ENCODE data around the gene UPF1.

The UPF1 gene

GRCh38 chr19:18803550-18804138, 28.1 kb upstream of the UPF1 start:
- no peak overlapping the region for H3K27ac ChIP-seq (replicated peaks)
- DNase-seq (ENCODE audit: low read depth in 1 of 2, low spot score in 1 of 2) = no peak
- H3K4me3 ChIP-seq (replicated peaks; ENCODE audit: insufficient read depth, low read length) = no peak overlapping the region
- TF ChIP-seq GABPA (IDR thresholded peaks at IDR 0.05; ENCODE audit: low read depth) (no peak), CTCF (IDR thresholded peaks at IDR 0.05; ENCODE audit: insufficient read depth, low read length) (no peak)
- H3K27me3 ChIP-seq (ENCODE audit: insufficient read depth, poor library complexity, severe bottlenecking) = peaks cover 10% of the 10 kb centered on the region

GRCh38 chr19:18804139-18804601, 27.6 kb upstream of the UPF1 start:
- Histone ChIP-seq H3K27me3 (ENCODE audit: insufficient read depth, poor library complexity, severe bottlenecking) (peaks cover 10% of the 10 kb centered on the region), H3K27ac (replicated peaks) (no peak overlapping the region), H3K4me3 (replicated peaks; ENCODE audit: insufficient read depth, low read length) (no peak overlapping the region)
- TF ChIP-seq, protein P1, sequence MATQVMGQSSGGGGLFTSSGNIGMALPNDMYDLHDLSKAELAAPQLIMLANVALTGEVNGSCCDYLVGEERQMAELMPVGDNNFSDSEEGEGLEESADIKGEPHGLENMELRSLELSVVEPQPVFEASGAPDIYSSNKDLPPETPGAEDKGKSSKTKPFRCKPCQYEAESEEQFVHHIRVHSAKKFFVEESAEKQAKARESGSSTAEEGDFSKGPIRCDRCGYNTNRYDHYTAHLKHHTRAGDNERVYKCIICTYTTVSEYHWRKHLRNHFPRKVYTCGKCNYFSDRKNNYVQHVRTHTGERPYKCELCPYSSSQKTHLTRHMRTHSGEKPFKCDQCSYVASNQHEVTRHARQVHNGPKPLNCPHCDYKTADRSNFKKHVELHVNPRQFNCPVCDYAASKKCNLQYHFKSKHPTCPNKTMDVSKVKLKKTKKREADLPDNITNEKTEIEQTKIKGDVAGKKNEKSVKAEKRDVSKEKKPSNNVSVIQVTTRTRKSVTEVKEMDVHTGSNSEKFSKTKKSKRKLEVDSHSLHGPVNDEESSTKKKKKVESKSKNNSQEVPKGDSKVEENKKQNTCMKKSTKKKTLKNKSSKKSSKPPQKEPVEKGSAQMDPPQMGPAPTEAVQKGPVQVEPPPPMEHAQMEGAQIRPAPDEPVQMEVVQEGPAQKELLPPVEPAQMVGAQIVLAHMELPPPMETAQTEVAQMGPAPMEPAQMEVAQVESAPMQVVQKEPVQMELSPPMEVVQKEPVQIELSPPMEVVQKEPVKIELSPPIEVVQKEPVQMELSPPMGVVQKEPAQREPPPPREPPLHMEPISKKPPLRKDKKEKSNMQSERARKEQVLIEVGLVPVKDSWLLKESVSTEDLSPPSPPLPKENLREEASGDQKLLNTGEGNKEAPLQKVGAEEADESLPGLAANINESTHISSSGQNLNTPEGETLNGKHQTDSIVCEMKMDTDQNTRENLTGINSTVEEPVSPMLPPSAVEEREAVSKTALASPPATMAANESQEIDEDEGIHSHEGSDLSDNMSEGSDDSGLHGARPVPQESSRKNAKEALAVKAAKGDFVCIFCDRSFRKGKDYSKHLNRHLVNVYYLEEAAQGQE (IDR thresholded peaks at IDR 0.05; ENCODE audit: insufficient replicate concordance, low read depth) = no peak
- TF ChIP-seq SPI1 (IDR thresholded peaks at IDR 0.05; ENCODE audit: borderline replicate concordance, low read depth) = no peak
- no peak for TF ChIP-seq GABPA (IDR thresholded peaks at IDR 0.05; ENCODE audit: low read depth)
- no peak for TF ChIP-seq CTCF (IDR thresholded peaks at IDR 0.05; ENCODE audit: insufficient read depth, low read length)
- no peak for DNase-seq (ENCODE audit: low read depth in 1 of 2, low spot score in 1 of 2)

DNA sequence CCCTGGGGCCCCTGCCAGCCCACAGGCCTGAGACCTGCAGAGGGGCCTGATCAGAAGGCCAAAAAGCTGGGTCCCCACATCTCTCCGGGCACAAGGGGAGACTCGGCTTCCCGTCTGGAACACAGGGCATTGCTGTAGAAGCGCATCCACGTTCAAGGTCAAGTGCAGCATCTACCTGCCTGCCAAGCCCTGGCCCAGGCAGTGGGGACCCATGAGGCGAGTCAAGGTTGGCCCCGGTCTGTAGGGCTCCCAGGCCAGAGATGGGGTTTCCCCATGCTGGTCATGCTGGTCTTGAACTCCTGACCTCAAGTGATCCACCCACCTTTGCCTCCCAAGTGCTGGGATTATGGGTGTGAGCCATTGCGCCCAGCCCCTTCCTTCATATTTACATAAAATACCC, 27.1 kb upstream of the UPF1 start:
- DNase-seq (ENCODE audit: low read depth in 1 of 2, low spot score in 1 of 2) = no peak
- Histone ChIP-seq H3K4me3 (replicated peaks; ENCODE audit: insufficient read depth, low read length) (no peak overlapping the region), H3K27ac (replicated peaks) (no peak overlapping the region), H3K27me3 (ENCODE audit: insufficient read depth, poor library complexity, severe bottlenecking) (peaks cover 10% of the 10 kb centered on the region)
- TF ChIP-seq SPI1 (IDR thresholded peaks at IDR 0.05; ENCODE audit: borderline replicate concordance, low read depth) (no peak), GABPA (IDR thresholded peaks at IDR 0.05; ENCODE audit: low read depth) (no peak), CTCF (IDR thresholded peaks at IDR 0.05; ENCODE audit: insufficient read depth, low read length) (no peak), POLR2AphosphoS5 (IDR thresholded peaks at IDR 0.05; ENCODE audit: low read depth) (no peak)
- TF ChIP-seq, protein P1 (IDR thresholded peaks at IDR 0.05; ENCODE audit: insufficient replicate concordance, low read depth) = no peak

GRCh38 chr19:18807861-18808331, 23.9 kb upstream of the UPF1 start:
- Histone ChIP-seq H3K27ac (replicated peaks) (no peak overlapping the region), H3K27me3 (ENCODE audit: insufficient read depth, poor library complexity, severe bottlenecking) (peaks cover 5% of the 10 kb centered on the region), H3K4me3 (replicated peaks; ENCODE audit: insufficient read depth, low read length) (no peak overlapping the region)
- TF ChIP-seq GABPA (IDR thresholded peaks at IDR 0.05; ENCODE audit: low read depth) (no peak), CTCF (IDR thresholded peaks at IDR 0.05; ENCODE audit: insufficient read depth, low read length) (no peak), POLR2AphosphoS5 (IDR thresholded peaks at IDR 0.05; ENCODE audit: low read depth) (no peak), SPI1 (IDR thresholded peaks at IDR 0.05; ENCODE audit: borderline replicate concordance, low read depth) (no peak)
- TF ChIP-seq, protein P1 (IDR thresholded peaks at IDR 0.05; ENCODE audit: insufficient replicate concordance, low read depth) = no peak
- DNase-seq (ENCODE audit: low read depth in 1 of 2, low spot score in 1 of 2) = no peak

Measured in HL-60 (cell line).